Vagina (tissue), 2 donors: ENCODE results near the gene COL27A1. TPM values are rescaled to one million over a fixed set of nuclear protein-coding genes. Genes with fewer than 3 reads are reported as not detected.

Source experiments
- DNase-seq, 2 donors: peaks; one replicate each; pipeline ENCODE4 v3.0.0-alpha.2; 2017; ENCODE audit errors: extremely low spot score in 2 of 2
- H3K27ac ChIP-seq: fragments of 200-600 bp; sonication (generic); one replicate; pipeline ENCODE4 v1.5.1; 2019
- H3K27me3 ChIP-seq: fragments of 200-600 bp; sonication (generic); one replicate; pipeline ENCODE4 v1.5.1; 2019
- H3K36me3 ChIP-seq, 2 donors: fragments of 200-600 bp; sonication (generic); one replicate each; pipeline ENCODE4 v1.5.1; 2017 to 2019
- H3K4me1 ChIP-seq: fragments of 200-600 bp; sonication (generic); one replicate; pipeline ENCODE4 v1.5.1; 2019
- H3K4me3 ChIP-seq, 2 donors: fragments of 200-600 bp; sonication (generic); 1 replicate in 1 of 2; 2 replicates in 1 of 2; pipeline ENCODE4 v1.5.1; 2016 to 2019
- H3K9me3 ChIP-seq: fragments of 200-600 bp; sonication (generic); one replicate; pipeline ENCODE4 v1.5.1; 2019
- POLR2A ChIP-seq, 2 donors: fragments of 450-650 bp; IDR thresholded peaks; one replicate each; pipeline ENCODE4 v1.6.1; 2017; ENCODE audit warnings: antibody characterized with exemption in 2 of 2, mild to moderate bottlenecking in 2 of 2, moderate library complexity in 2 of 2
- POLR2AphosphoS5 ChIP-seq, 2 donors: sonication (generic); formaldehyde crosslinking; IDR thresholded peaks; one replicate each; pipeline ENCODE4 v1.9.0; 2017; ENCODE audit warnings: antibody characterized with exemption in 2 of 2, mild to moderate bottlenecking in 2 of 2, low read depth in 1 of 2; ENCODE audit not compliant: insufficient read depth in 1 of 2
- intact Hi-C: fragments of 100-400 bp; cut with DNase I; formaldehyde crosslinking; loops from one replicate; pipeline ENCODE4 v1.15.1; 2023
- total RNA-seq: library from RNA; depleted of rRNA; stranded (reverse); fragments of >200 nt; gene quantifications from one replicate; pipeline ENCODE4 v1.2.3, GENCODE V29; 2016
- TF ChIP-seq, protein P1 (sequence below), 3 experiments: fragments of 450-650 bp in 2 of 3; fragments of 200-600 bp in 1 of 3; sonication (generic) in 1 of 3; IDR thresholded peaks; one replicate each; pipeline ENCODE4 v1.5.1; 2017 to 2019; ENCODE audit warnings: antibody characterized with exemption in 3 of 3, mild to moderate bottlenecking in 2 of 3, moderate library complexity in 2 of 3

Gene COL27A1
- total RNA-seq, 1 donor from 2014 or later: 17.2 TPM

DNA sequence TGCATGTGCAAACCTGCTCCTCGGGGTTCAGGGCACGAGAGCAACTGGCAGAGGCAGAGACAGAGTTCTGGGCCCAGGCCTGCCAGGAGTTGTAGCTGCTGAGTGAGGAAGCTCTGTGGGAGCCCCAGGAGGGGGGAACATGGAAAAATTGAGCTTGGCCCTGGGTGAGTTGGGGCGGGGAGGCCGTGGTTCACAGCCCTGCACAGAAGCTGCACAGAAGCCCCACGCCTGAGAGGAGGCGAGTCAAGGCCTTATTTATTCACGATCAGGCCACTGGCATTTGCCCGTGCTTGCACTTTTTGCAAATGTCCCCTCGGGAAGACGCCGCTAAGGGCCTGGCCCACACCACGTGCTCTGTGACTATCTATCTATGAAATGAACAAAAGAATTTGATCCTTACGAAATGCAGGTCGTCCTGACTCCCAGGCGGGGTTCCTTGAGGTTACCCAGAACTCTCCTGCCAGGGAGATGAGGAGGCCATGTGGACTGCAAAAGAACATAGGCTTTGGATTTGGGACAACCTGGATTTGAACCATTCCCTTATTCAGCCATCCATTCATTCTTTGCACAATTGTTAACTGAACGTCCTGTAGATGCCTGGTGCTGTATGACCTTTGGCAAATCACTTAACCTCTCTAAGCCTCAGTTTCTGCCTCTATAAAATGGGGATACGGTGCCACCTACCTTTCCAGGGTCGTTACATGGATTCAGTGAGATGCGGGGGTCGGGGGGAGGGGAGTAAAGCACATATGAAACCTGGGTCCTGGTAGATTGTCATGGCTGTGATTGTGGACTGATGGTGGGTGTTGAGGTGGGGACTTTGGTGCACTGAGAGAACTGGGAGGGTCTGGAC lies 17.9 kb downstream of the COL27A1 start:
- Histone ChIP-seq H3K4me1 (peaks cover 96% of the 10 kb centered on the region), H3K27me3 (no peaks in the 10 kb centered on the region), H3K9me3 (no peaks in the 10 kb centered on the region), H3K36me3 (no peaks in the 10 kb centered on the region), H3K27ac (peak overlapping the region; percentile 88), H3K4me3 (no peak overlapping the region)
- intact Hi-C loops: no loop called here
- TF ChIP-seq POLR2AphosphoS5 (IDR thresholded peaks at IDR 0.05; ENCODE audit: insufficient read depth in 1 of 2, low read depth in 1 of 2): peak; percentile 35 to 70
- TF ChIP-seq, protein P1, sequence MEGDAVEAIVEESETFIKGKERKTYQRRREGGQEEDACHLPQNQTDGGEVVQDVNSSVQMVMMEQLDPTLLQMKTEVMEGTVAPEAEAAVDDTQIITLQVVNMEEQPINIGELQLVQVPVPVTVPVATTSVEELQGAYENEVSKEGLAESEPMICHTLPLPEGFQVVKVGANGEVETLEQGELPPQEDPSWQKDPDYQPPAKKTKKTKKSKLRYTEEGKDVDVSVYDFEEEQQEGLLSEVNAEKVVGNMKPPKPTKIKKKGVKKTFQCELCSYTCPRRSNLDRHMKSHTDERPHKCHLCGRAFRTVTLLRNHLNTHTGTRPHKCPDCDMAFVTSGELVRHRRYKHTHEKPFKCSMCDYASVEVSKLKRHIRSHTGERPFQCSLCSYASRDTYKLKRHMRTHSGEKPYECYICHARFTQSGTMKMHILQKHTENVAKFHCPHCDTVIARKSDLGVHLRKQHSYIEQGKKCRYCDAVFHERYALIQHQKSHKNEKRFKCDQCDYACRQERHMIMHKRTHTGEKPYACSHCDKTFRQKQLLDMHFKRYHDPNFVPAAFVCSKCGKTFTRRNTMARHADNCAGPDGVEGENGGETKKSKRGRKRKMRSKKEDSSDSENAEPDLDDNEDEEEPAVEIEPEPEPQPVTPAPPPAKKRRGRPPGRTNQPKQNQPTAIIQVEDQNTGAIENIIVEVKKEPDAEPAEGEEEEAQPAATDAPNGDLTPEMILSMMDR (IDR thresholded peaks at IDR 0.05): no peak
- DNase-seq: no peak

DNA sequence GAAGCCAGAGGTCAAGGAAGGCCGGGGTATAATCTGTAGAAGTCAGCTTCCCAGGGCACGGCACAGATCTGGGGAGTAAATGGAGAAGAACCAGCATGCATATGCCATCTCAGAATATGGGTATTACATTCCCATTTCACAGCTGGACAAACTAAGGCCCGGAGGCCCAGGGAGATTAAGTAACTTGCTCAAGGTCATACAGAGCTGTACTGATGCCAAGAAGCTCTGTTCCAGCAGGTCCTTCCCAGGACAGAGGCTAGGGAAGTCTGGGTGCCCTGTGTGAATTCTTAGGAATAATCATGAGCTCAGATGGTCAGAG lies 19.2 kb downstream of the COL27A1 start:
- H3K27me3 ChIP-seq: no peaks in the 10 kb centered on the region
- H3K27ac ChIP-seq: peak overlapping the region; percentile 88
- intact Hi-C loops: no loop called here
- no peaks in the 10 kb centered on the region for H3K9me3 ChIP-seq
- no peaks in the 10 kb centered on the region for H3K36me3 ChIP-seq
- no peak for TF ChIP-seq POLR2A (IDR thresholded peaks at IDR 0.05)
- no peak for TF ChIP-seq POLR2AphosphoS5 (IDR thresholded peaks at IDR 0.05; ENCODE audit: insufficient read depth in 1 of 2, low read depth in 1 of 2)
- TF ChIP-seq, protein P1 (IDR thresholded peaks at IDR 0.05): no peak
- H3K4me3 ChIP-seq: no peak overlapping the region
- DNase-seq: no peak
- H3K4me1 ChIP-seq: peaks cover 100% of the 10 kb centered on the region

DNA sequence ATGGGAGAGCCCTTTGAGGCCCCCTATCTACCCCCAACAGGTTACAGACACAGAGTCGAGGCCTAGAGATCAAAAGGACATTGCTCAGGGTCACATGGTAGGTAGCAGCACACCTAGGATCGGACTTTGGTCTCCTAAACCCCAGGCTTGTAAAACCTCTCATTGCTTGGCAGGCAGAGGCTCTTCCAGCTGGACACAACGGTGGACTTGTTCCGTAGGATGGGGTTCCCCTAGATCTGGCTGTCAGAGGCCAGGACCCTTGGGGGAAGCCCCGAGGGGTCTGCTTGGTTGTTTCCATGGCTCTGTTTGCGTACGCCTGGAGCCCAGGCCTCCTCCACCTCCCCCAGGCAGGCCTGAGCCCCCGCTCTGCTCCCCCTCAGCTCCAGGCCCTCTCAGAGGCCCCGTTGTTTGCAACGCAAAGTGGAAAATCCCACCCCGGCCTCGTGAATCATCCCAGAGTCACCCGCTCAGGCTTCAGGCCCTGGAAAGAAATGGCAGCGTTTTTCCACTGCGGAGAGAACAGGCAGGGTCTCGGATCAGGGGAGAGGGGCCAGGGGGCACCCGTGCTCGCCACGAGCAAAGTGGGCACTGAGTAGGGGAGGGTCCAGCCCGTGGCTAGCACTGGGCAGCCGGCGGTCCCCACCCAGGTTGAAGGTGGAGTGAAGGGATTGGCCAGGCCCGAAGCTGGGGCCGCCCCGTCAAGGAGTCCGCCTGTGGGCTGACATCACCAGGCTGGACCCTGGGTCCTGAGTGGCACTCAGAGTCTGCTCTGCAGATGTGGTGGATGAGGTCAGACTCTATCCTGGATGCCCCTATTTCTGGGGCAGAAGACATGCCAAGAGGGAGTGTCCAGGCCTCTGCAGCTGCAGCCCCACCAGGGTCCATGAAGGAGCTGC lies 19.8 kb downstream of the COL27A1 start:
- intact Hi-C loops: no loop called here
- Histone ChIP-seq H3K4me3 (no peak overlapping the region), H3K36me3 (no peaks in the 10 kb centered on the region), H3K9me3 (no peaks in the 10 kb centered on the region), H3K27me3 (no peaks in the 10 kb centered on the region), H3K27ac (peak overlapping the region; percentile 88), H3K4me1 (peaks cover 98% of the 10 kb centered on the region)
- DNase-seq: no peak
- TF ChIP-seq, protein P1 (IDR thresholded peaks at IDR 0.05): no peak
- TF ChIP-seq POLR2A (IDR thresholded peaks at IDR 0.05) (no peak), POLR2AphosphoS5 (IDR thresholded peaks at IDR 0.05; ENCODE audit: insufficient read depth in 1 of 2, low read depth in 1 of 2) (peak in 1 of 2 donors; percentile 74)

DNA sequence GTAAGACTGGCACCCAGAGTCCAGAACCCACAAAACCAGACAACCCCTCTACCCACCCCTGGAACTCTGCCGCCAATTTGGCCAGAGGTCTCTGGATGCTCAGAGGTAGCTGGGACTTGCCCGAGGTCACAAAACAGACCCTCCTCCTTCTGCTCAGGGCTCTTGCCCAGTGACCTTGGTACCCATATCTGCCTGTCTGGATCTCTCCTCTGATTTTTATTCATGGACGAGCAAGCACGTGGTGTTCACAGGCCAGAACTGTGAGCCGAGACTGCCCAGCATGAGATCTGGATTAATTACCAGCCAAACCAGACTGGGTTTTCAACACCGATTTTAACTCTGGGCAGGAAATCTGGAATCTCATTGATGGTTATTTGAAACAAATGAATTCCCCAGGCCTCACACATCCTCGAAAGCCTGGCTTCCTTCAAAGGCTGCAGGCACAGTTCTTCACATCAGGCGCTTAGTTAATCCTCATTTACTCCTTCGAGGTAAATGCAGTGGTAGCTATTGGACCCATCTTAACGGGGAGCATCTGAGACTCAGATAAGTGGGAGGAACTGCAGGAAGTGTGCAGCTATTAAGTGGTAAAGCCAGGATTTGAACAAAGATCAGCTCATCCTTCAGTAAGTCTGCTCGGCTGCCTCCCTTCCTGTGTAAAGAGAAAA lies 21.4 kb downstream of the COL27A1 start:
- no peaks in the 10 kb centered on the region for H3K9me3 ChIP-seq
- no peaks in the 10 kb centered on the region for H3K36me3 ChIP-seq
- peaks cover 98% of the 10 kb centered on the region for H3K4me1 ChIP-seq
- H3K27ac ChIP-seq: peak overlapping the region; percentile 88
- intact Hi-C loops: no loop called here
- TF ChIP-seq POLR2AphosphoS5 (IDR thresholded peaks at IDR 0.05; ENCODE audit: insufficient read depth in 1 of 2, low read depth in 1 of 2) (no peak), POLR2A (IDR thresholded peaks at IDR 0.05) (no peak)
- TF ChIP-seq, protein P1 (IDR thresholded peaks at IDR 0.05): no peak
- H3K4me3 ChIP-seq: no peak overlapping the region
- DNase-seq: no peak
- no peaks in the 10 kb centered on the region for H3K27me3 ChIP-seq
